Fibroblast of mammary gland (primary cell): ENCODE results near the gene ABHD5.
A peak's percentile ranks its signal among the peaks of the same experiment; 100 is the strongest.

ENCODE experiments used
- DNase-seq: peaks from one replicate; pipeline ENCODE4 v3.0.0-alpha.2; 2010; ENCODE audit warnings: low read depth
- H3K4me3 ChIP-seq: 2 replicates; pipeline ENCODE4 v1.5.1; 2011; ENCODE audit warnings: low read depth, mild to moderate bottlenecking, low read length, moderate library complexity; ENCODE audit not compliant: control insufficient read depth
- TF ChIP-seq, protein P1 (sequence below): conservative IDR thresholded peaks from 2 replicates; pipeline ENCODE4 v1.5.1; 2011; ENCODE audit warnings: low read depth, low read length, inconsistent platforms; ENCODE audit not compliant: control insufficient read depth, insufficient read depth

Gene ABHD5

DNA sequence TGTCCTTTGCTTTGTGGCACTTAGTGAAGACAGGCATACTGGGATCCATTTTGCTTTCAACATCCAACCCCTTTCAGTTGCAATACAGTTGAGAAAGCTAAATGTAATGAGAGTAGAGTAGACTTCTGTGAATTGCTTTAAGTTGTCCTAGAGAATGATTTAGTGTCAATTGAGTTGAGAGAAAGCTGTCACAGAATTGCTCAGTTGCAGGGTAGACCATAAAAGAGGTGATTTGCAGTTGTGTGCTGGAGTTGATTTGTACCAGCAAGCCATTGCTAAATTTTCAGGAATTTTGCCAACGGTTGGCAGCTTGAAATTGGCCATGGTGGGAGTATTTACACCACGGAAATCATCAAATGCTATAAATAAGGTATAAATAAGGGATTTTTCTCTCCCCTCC, 2.2 kb downstream of the ABHD5 start:
- H3K4me3 ChIP-seq = no peak overlapping the region
- TF ChIP-seq, protein P1, sequence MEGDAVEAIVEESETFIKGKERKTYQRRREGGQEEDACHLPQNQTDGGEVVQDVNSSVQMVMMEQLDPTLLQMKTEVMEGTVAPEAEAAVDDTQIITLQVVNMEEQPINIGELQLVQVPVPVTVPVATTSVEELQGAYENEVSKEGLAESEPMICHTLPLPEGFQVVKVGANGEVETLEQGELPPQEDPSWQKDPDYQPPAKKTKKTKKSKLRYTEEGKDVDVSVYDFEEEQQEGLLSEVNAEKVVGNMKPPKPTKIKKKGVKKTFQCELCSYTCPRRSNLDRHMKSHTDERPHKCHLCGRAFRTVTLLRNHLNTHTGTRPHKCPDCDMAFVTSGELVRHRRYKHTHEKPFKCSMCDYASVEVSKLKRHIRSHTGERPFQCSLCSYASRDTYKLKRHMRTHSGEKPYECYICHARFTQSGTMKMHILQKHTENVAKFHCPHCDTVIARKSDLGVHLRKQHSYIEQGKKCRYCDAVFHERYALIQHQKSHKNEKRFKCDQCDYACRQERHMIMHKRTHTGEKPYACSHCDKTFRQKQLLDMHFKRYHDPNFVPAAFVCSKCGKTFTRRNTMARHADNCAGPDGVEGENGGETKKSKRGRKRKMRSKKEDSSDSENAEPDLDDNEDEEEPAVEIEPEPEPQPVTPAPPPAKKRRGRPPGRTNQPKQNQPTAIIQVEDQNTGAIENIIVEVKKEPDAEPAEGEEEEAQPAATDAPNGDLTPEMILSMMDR = no peak
- DNase-seq = no peak

DNA sequence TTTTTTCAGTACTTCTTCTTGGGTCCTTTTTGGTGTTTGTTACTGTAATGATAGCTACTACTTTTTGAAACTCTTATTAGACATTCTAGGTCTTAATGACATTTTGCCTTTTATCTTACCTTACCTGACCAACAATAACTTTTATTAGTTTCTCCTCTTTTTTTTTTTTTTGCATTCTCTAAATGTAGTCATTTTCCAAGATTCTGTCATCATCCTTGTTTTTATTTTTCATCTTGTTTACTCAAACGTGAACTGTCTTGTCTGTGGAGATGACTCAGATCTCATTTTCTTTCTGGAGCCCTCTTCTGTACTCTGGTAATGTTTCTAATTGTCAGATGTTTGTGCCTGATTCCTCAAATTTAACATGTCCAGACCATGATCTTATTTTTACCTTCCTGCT, 2.9 kb downstream of the ABHD5 start:
- DNase-seq = peak; percentile 61
- TF ChIP-seq, protein P1 = no peak
- no peak overlapping the region for H3K4me3 ChIP-seq

DNA sequence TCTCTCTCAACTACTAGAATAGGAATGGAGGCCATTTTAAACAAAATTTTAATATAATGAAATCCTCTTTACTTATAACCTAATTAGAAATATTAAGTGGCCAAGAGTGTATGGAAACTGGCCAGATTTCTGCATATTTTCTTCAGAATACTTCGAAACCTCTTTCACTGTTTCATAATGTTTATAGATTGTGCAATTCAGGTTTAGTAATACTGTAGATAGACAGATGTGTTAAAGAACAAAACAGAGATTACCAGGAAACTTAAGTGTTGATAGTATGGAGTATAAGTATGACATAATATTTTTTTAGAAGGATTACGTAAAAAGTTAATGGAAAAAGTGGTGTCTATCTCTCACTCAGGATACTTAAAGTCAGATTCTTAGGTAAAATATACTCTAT, 4.7 kb downstream of the ABHD5 start:
- DNase-seq = peak; percentile 84
- TF ChIP-seq, protein P1 = no peak
- H3K4me3 ChIP-seq = no peak overlapping the region

DNA sequence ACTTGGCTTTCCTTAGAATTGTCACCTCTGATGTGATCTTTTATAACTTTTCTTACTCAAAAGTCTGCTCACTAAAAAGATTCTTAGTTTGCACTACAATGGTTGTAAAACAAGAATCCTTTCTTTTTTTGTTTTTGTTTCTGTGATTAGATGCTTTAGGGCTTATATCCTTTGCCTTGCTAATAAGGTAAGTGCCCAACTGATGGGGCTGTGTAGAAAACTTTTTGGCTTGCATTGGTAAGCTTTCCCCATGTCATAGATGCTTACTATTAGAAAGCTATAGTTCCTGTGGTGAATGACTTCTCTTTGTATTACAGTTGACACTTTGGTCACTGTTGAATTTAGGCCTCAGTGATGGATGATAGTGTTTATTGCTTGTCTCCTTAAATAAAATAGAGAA, 5.1 kb downstream of the ABHD5 start:
- H3K4me3 ChIP-seq = no peak overlapping the region
- no peak for DNase-seq
- TF ChIP-seq, protein P1 = no peak

DNA sequence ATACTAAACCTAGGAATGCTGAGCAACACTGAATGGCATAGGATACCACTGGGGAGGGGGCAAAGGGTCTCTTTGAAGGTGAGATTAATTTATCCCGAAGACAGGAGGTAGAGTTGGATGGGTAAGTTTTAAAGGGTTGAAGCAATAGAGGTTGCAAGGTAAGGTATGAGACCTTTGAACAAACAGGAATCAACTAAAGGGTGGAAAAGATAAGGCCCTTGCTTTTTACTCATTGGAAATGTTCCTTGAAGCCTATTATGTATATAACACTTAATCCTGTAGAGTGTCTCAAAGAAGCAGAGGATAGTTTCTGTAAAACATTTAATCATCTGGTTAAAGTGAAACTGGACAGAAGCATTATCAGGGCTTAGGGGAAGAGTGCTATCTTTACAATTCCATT, 5.7 kb downstream of the ABHD5 start:
- no peak overlapping the region for H3K4me3 ChIP-seq
- DNase-seq = no peak
- TF ChIP-seq, protein P1 = no peak

DNA sequence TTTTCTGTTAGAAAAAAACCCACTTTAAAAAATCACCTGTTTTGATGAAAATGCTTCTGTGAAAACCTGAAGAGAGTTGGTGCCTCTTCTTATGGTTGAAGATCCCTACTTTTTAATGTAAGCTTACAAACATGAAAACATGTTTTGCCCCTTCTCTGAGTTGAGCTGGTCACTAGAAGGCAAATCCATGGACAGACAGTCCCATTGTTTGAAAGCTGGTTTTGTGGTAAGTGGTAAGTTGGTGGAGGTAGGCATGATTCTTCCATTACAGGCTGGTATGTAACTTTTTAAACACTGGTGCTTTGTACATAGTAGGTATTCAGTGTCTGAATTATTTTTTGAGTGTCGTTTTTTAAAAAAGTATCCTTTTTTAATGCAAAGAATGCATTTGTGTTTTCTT, 6.1 kb downstream of the ABHD5 start:
- TF ChIP-seq, protein P1 = no peak

DNA sequence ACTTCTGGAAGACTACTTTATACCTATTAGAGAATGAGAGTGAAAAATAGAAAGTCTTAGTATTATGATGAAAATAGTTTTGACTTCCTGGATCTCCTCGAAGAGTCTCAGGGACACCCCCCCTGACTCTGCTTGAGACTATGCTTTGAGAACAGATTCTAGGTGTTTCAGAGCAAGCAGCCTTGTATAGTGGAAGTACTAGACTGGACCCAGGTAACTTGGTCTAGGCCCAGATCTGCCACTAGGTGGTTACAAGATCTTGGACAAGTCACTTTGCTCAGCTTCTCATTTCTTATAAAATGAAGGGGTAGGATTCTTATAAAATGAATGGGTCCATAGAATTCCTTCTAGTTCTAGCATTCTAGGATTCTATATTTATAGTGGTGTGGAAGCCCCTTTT, 9.1 kb downstream of the ABHD5 start:
- no peak overlapping the region for H3K4me3 ChIP-seq
- peak; percentile 38 for DNase-seq
- TF ChIP-seq, protein P1 = peak; percentile 30

More for the DNA sequence above, 6.1 kb downstream of the ABHD5 start:
- no peak overlapping the region for H3K4me3 ChIP-seq
- no peak for DNase-seq
